ENCODE data around the gene DDX4. TPM values are rescaled to one million over a fixed set of nuclear protein-coding genes. Genes with fewer than 3 reads are reported as not detected.

Gene DDX4
- total RNA-seq, 4 donors from 2014 or later = 0.21 TPM; not detected in 3

DNA sequence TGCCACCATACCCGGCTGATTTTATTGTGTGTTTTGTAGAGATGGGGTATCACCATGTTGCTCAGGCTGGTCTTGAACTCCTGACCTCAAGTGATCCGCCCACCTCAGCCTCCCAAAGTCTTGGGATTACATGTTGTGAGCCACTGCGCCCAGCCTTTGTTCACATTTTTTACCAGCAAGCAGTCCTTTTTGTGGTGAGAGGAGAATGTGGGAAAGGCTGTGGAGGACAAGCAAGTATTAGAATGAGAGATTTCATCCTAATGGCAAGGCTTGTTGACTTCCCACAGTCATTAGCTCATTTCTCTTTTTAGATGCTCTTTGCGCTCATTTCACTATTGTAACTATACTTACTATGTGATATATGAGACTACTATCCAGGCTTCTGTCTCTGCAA lies 119.4 kb downstream of the DDX4 start:
- TF ChIP-seq POLR2A (IDR thresholded peaks at IDR 0.05) (no peak), EP300 (IDR thresholded peaks at IDR 0.05) (no peak)
- TF ChIP-seq, protein P1, sequence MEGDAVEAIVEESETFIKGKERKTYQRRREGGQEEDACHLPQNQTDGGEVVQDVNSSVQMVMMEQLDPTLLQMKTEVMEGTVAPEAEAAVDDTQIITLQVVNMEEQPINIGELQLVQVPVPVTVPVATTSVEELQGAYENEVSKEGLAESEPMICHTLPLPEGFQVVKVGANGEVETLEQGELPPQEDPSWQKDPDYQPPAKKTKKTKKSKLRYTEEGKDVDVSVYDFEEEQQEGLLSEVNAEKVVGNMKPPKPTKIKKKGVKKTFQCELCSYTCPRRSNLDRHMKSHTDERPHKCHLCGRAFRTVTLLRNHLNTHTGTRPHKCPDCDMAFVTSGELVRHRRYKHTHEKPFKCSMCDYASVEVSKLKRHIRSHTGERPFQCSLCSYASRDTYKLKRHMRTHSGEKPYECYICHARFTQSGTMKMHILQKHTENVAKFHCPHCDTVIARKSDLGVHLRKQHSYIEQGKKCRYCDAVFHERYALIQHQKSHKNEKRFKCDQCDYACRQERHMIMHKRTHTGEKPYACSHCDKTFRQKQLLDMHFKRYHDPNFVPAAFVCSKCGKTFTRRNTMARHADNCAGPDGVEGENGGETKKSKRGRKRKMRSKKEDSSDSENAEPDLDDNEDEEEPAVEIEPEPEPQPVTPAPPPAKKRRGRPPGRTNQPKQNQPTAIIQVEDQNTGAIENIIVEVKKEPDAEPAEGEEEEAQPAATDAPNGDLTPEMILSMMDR (IDR thresholded peaks at IDR 0.05) = no peak
- WGBS, 2 donors = 81 to 87% methylated on average over 4 of the region's 4 CpGs
- Histone ChIP-seq H3K27me3 (no peaks in the 10 kb centered on the region), H3K9me3 (no peaks in the 10 kb centered on the region), H3K36me3 (no peaks in the 10 kb centered on the region), H3K27ac (no peak overlapping the region), H3K4me1 (peaks cover 0 to 10% (median 2%) of the 10 kb centered on the region in 4 donors), H3K4me3 (no peak overlapping the region)
- DNase-seq (ENCODE audit: low spot score in 2 of 2) = no peak

DNA sequence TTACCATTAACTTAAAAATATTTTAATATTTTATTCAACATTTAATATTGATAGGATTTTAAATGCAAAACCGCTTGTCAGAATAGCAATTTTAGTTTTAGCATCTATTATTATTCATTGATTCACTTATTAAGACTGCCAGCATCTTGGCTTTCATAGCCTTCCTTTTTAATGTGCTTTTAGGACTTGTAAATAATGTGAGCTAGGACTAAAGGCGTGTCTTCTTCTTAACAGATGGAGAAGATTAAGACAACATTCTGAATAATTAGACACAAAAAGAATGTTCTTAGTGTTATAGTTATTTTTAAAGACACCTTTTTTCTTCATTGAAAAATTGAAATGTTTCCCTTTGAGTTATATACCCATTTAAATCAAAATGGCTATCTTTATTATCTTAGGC lies 120.2 kb downstream of the DDX4 start:
- H3K36me3 ChIP-seq = no peaks in the 10 kb centered on the region
- 66 to 71% methylated on average over 2 of the region's 2 CpGs for WGBS, 2 donors
- TF ChIP-seq, protein P1 (IDR thresholded peaks at IDR 0.05) = no peak
- TF ChIP-seq POLR2A (IDR thresholded peaks at IDR 0.05) (no peak), EP300 (IDR thresholded peaks at IDR 0.05) (no peak)

DNA sequence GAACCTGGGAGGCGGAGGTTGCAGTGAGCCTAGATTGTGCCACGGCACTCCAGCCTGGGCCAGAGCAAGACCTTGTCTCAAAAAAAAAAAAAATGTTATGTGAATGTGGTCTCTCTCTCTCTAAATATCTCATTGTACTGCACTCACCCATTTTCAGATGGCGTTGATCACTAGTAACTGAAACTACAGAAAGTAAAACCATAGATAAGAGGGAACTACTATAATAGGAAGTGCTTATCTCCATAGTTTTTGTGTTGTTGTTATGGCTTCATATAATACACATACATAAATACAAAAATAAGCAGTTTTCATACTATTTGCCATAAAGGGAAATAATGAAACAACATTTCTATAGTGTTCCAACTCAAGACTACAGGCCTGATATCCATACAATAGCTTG lies 122.4 kb downstream of the DDX4 start:
- DNase-seq (ENCODE audit: low spot score in 2 of 2) = no peak
- no peak overlapping the region for H3K27ac ChIP-seq
- H3K27me3 ChIP-seq = no peaks in the 10 kb centered on the region
- H3K4me3 ChIP-seq = no peak overlapping the region
- 52 to 89% methylated on average over 3 of the region's 3 CpGs for whole genome bisulfite sequencing, 2 donors
- no peaks in the 10 kb centered on the region for H3K36me3 ChIP-seq
- no peaks in the 10 kb centered on the region for H3K4me1 ChIP-seq
- no peaks in the 10 kb centered on the region for H3K9me3 ChIP-seq
- TF ChIP-seq, protein P1 (IDR thresholded peaks at IDR 0.05) = no peak
- TF ChIP-seq POLR2A (IDR thresholded peaks at IDR 0.05) (no peak), EP300 (IDR thresholded peaks at IDR 0.05) (no peak)

More for the DNA sequence above, 120.2 kb downstream of the DDX4 start:
- Histone ChIP-seq H3K27ac (no peak overlapping the region), H3K4me3 (no peak overlapping the region), H3K9me3 (no peaks in the 10 kb centered on the region), H3K4me1 (peaks cover 0 to 9% (median 2%) of the 10 kb centered on the region in 4 donors), H3K27me3 (no peaks in the 10 kb centered on the region)
- no peak for DNase-seq (ENCODE audit: low spot score in 2 of 2)

DNA sequence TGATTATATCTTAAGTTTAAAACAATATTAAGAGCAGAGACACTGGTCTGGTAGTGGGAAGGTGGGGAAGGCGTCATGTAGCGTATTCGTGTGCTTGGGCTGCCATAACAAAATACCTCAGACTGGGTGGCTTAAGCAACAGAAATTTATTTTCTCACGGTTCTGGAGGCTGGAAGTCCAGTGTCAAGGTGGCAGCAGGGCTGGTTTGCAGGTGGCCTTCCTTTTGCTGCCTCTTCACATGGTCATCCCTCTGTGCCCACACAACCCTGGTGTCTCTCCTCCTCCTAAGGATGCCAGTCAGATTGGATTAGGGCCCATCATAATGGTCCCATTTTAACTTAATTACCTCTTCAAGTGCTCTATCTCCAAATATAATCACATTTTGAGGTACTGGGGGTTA lies 122.8 kb downstream of the DDX4 start:
- TF ChIP-seq EP300 (IDR thresholded peaks at IDR 0.05) (no peak), POLR2A (IDR thresholded peaks at IDR 0.05) (no peak)
- TF ChIP-seq, protein P1 (IDR thresholded peaks at IDR 0.05) = no peak
- H3K27me3 ChIP-seq = no peaks in the 10 kb centered on the region
- H3K9me3 ChIP-seq = no peaks in the 10 kb centered on the region
- no peaks in the 10 kb centered on the region for H3K4me1 ChIP-seq
- H3K27ac ChIP-seq = no peak overlapping the region
- H3K36me3 ChIP-seq = no peaks in the 10 kb centered on the region
- H3K4me3 ChIP-seq = no peak overlapping the region
- no peak for DNase-seq (ENCODE audit: low spot score in 2 of 2)
- WGBS, 2 donors = 69 to 96% methylated on average over 4 of the region's 4 CpGs

DNA sequence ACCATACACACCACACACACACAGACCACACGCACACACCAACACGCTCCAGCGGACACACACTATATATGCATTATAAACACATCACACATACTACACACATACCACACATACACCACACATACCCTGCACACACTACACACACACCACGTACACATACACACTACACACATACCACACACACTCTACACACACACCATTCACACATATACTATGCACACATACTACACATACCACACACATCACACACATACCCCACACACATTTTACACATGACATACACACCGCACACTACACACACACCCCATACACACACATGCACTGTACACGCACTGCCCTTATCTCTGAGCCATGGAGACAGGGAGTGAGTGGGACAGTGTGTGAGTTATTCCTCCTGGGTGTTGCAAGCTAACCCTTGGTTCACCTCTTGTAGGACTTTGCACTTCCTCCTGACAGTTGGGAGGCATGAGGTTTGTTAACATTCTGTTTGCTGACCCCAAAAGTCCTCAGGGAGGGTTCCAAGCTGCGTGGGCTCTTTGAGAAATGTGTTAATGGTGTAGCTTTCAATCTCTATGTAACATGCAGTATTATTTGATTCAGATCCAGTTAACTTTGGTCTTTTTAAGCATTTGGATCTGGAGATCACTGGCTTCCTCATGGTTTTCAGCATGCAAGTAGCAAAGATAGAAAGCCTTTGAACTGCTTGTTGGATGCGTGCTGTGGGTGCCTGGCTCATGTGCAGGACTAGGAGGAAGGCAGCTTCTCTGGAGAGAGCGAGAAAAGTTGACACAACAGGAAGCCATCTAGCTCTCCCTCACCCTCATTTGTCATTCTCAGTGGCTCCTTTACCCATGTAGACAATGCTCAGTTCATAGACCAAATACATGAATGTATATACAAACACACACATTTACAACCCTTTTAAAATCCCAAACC lies 127.0 kb downstream of the DDX4 start:
- Histone ChIP-seq H3K27ac (no peak overlapping the region), H3K9me3 (no peaks in the 10 kb centered on the region), H3K4me1 (peaks cover 0 to 15% (median 0%) of the 10 kb centered on the region in 4 donors), H3K27me3 (no peaks in the 10 kb centered on the region), H3K4me3 (no peak overlapping the region), H3K36me3 (no peaks in the 10 kb centered on the region)
- WGBS, 2 donors = 78 to 82% methylated on average over 9 of the region's 9 CpGs
- no peak for DNase-seq (ENCODE audit: low spot score in 2 of 2)
- TF ChIP-seq EP300 (IDR thresholded peaks at IDR 0.05) (no peak), POLR2A (IDR thresholded peaks at IDR 0.05) (no peak)
- TF ChIP-seq, protein P1 (IDR thresholded peaks at IDR 0.05) = no peak

All from tibial nerve (tissue), 4 donors.